Measurements from ENCODE around the gene GALNT18. TPM values are rescaled to one million over a fixed set of nuclear protein-coding genes. Genes with fewer than 3 reads are reported as not detected.

Gene GALNT18
- total RNA-seq, 1 experiment from 2014 or later = not detected

- POLR2A ChIA-PET (ENCODE audit: unreplicated experiment) = no interaction called here
- BruUV-seq (replicated peaks) = no TSS peak
Observed at GRCh38 chr11:11577932-11578911, 43.6 kb downstream of the GALNT18 start.

DNA sequence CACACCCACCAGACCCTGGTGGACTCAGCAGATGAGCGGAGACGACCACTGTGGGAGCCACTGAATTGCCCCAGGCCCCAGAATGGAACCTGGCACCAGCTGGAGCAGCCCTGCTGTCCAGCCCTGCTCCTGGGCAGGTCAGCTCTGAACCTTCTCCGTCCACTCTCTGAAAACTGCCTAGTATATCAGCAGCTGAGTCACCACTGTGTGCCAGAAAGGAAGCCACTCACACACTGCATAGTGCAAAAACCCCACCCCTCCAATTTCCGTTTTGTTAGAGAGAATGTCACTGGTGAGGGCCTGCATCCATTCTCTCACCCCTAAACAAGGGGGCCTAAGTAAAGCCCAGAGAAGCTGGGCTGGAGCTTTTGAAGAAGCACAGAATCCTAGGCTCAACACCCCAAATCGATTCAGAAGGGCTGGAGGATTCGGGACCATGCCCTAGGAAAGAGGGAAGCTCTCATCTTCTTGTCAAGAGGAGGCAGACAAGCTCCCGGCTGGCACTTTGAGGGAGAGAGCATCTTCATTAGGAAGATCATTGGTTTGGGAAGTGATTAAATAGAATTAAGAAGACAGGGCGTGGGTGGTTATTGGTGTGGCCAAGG is 44.5 kb downstream of the GALNT18 start:
- DNase-seq = no peak
- Histone ChIP-seq H3K36me3 (ENCODE audit: low read depth) (no peaks in the 10 kb centered on the region), H3K9me2 (ENCODE audit: insufficient read depth) (no peaks in the 10 kb centered on the region), H2AFZ (no peak overlapping the region), H3K79me2 (ENCODE audit: low read depth) (no peaks in the 10 kb centered on the region), H3K4me3 (no peak overlapping the region), H3K27ac (no peak overlapping the region), H3K9me3 (ENCODE audit: insufficient read depth, low read depth) (no peaks in the 10 kb centered on the region), H3K4me2 (no peak overlapping the region), H3K4me1 (replicated peaks; ENCODE audit: insufficient read depth) (no peaks in the 10 kb centered on the region), H4K20me1 (ENCODE audit: insufficient read depth) (no peaks in the 10 kb centered on the region), H3F3A (ENCODE audit: insufficient read depth, low read depth) (no peaks in the 10 kb centered on the region), H3K27me3 (ENCODE audit: insufficient read depth, low read depth) (peaks cover 51% of the 10 kb centered on the region)
- ChIA-PET CTCF (no interaction called here), POLR2A (ENCODE audit: unreplicated experiment) (no interaction called here)
- BruUV-seq (replicated peaks) = no TSS peak
- no peak for TF ChIP-seq EZH2 (IDR thresholded peaks at IDR 0.05; ENCODE audit: low read depth)
- TF ChIP-seq, protein P1, sequence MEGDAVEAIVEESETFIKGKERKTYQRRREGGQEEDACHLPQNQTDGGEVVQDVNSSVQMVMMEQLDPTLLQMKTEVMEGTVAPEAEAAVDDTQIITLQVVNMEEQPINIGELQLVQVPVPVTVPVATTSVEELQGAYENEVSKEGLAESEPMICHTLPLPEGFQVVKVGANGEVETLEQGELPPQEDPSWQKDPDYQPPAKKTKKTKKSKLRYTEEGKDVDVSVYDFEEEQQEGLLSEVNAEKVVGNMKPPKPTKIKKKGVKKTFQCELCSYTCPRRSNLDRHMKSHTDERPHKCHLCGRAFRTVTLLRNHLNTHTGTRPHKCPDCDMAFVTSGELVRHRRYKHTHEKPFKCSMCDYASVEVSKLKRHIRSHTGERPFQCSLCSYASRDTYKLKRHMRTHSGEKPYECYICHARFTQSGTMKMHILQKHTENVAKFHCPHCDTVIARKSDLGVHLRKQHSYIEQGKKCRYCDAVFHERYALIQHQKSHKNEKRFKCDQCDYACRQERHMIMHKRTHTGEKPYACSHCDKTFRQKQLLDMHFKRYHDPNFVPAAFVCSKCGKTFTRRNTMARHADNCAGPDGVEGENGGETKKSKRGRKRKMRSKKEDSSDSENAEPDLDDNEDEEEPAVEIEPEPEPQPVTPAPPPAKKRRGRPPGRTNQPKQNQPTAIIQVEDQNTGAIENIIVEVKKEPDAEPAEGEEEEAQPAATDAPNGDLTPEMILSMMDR (conservative IDR thresholded peaks at IDR 0.05) = no peak
- intact Hi-C loops (cut with micrococcal nuclease; ENCODE audit: unreplicated experiment) = no loop called here

More at GRCh38 chr11:11577932-11578911, 43.6 kb downstream of the GALNT18 start:
- no peak overlapping the region for H3K27ac ChIP-seq
- intact Hi-C loops (cut with micrococcal nuclease; ENCODE audit: unreplicated experiment) = no loop called here
- peaks cover 59% of the 10 kb centered on the region for H3K27me3 ChIP-seq (ENCODE audit: insufficient read depth, low read depth)
- TF ChIP-seq, protein P1 (conservative IDR thresholded peaks at IDR 0.05) = no peak
- TF ChIP-seq EZH2 (IDR thresholded peaks at IDR 0.05; ENCODE audit: low read depth) = no peak
- no peaks in the 10 kb centered on the region for H3K36me3 ChIP-seq (ENCODE audit: low read depth)
- H3K4me2 ChIP-seq = no peak overlapping the region
- no peak overlapping the region for H2AFZ ChIP-seq
- no peaks in the 10 kb centered on the region for H3K9me3 ChIP-seq (ENCODE audit: insufficient read depth, low read depth)
- DNase-seq = no peak
- CTCF ChIA-PET = no interaction called here
- no peak overlapping the region for H3K4me3 ChIP-seq
- no peaks in the 10 kb centered on the region for H3K9me2 ChIP-seq (ENCODE audit: insufficient read depth)
- no peaks in the 10 kb centered on the region for H4K20me1 ChIP-seq (ENCODE audit: insufficient read depth)
- H3F3A ChIP-seq (ENCODE audit: insufficient read depth, low read depth) = no peaks in the 10 kb centered on the region
- H3K79me2 ChIP-seq (ENCODE audit: low read depth) = no peaks in the 10 kb centered on the region
- H3K4me1 ChIP-seq (replicated peaks; ENCODE audit: insufficient read depth) = no peaks in the 10 kb centered on the region

DNA sequence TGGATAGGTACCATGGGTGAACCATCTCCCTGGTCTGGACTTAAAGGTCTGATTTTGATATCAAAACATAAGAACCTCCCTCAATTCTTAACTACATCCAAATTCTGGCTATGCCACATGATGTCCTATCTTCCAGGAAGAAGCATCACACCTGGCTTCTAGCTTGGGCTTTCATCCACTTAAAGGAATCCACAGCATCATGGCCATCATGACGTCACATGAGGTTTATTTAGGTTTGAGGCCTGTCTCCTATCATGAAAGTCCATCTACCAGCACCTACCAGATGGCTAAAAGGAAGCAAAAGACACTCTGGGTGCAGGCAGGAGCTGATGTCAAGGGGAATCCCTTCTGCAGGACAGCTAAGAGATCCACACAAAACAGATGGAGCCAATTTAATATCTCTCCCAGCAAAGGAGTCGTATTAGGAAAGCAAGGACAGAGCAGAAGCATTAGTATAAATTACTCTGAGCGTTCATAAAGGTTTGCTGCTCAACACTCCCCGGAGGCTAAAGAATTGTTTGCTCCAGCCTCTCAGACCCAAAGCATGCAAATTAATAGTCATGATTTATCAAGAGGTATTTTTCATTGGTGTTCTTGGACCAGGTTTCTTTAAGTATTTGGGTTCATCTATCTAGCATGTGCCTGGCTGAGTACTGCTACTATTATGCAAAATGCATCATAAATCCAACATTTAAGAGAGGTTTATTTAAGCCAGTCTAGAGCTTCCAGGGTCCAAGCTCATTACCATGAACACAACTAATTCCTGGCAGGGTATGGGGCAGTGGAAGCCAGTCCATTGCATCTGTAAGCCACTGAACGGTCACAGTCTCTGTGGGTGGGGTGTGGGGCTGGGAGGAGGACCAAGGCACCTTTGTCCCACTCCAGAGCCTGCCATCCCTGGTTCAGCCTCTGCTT is 47.2 kb downstream of the GALNT18 start:
- Histone ChIP-seq H3K4me2 (no peak overlapping the region), H3K36me3 (ENCODE audit: low read depth) (no peaks in the 10 kb centered on the region)
- CTCF ChIA-PET = no interaction called here

More for the DNA sequence above, 47.2 kb downstream of the GALNT18 start:
- no peak overlapping the region for H3K4me3 ChIP-seq
- no TSS peak for BruUV-seq (replicated peaks)
- H3K4me1 ChIP-seq (replicated peaks; ENCODE audit: insufficient read depth) = no peaks in the 10 kb centered on the region
- H3K27me3 ChIP-seq (ENCODE audit: insufficient read depth, low read depth) = peaks cover 31% of the 10 kb centered on the region
- DNase-seq = no peak
- no peak overlapping the region for H3K27ac ChIP-seq
- H4K20me1 ChIP-seq (ENCODE audit: insufficient read depth) = no peaks in the 10 kb centered on the region
- no peaks in the 10 kb centered on the region for H3K79me2 ChIP-seq (ENCODE audit: low read depth)
- intact Hi-C loops (cut with micrococcal nuclease; ENCODE audit: unreplicated experiment) = no loop called here
- H3K9me2 ChIP-seq (ENCODE audit: insufficient read depth) = no peaks in the 10 kb centered on the region
- TF ChIP-seq, protein P1 (conservative IDR thresholded peaks at IDR 0.05) = no peak
- no peak for TF ChIP-seq EZH2 (IDR thresholded peaks at IDR 0.05; ENCODE audit: low read depth)
- POLR2A ChIA-PET (ENCODE audit: unreplicated experiment) = no interaction called here
- no peak overlapping the region for H2AFZ ChIP-seq
- no peaks in the 10 kb centered on the region for H3K9me3 ChIP-seq (ENCODE audit: insufficient read depth, low read depth)
- no peaks in the 10 kb centered on the region for H3F3A ChIP-seq (ENCODE audit: insufficient read depth, low read depth)
